ENCODE results near the gene CDR2.
"Not testable (repeated sequence)": the region's sequence is repeated elsewhere in the genome, so short reads cannot be mapped to it uniquely, and the experiment has no call there.

Gene CDR2

GRCh38 chr16:22370038-22370820 lies 4.2 kb downstream of the CDR2 start:
- DNase-seq (ENCODE audit: insufficient read length, low spot score) (no peak), FAIRE-seq (no peak)
- TF ChIP-seq, protein P1, sequence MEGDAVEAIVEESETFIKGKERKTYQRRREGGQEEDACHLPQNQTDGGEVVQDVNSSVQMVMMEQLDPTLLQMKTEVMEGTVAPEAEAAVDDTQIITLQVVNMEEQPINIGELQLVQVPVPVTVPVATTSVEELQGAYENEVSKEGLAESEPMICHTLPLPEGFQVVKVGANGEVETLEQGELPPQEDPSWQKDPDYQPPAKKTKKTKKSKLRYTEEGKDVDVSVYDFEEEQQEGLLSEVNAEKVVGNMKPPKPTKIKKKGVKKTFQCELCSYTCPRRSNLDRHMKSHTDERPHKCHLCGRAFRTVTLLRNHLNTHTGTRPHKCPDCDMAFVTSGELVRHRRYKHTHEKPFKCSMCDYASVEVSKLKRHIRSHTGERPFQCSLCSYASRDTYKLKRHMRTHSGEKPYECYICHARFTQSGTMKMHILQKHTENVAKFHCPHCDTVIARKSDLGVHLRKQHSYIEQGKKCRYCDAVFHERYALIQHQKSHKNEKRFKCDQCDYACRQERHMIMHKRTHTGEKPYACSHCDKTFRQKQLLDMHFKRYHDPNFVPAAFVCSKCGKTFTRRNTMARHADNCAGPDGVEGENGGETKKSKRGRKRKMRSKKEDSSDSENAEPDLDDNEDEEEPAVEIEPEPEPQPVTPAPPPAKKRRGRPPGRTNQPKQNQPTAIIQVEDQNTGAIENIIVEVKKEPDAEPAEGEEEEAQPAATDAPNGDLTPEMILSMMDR (IDR thresholded peaks at IDR 0.05; ENCODE audit: insufficient read depth, missing control alignments), result no peak

- TF ChIP-seq, protein P1 (IDR thresholded peaks at IDR 0.05; ENCODE audit: insufficient read depth, missing control alignments), result no peak
- no peak for FAIRE-seq
- no peak for DNase-seq (ENCODE audit: insufficient read length, low spot score)
Observed at GRCh38 chr16:22369221-22369811, 5.1 kb downstream of the CDR2 start.

- not testable (repeated sequence) for FAIRE-seq; DNase-seq (ENCODE audit: insufficient read length, low spot score)
Observed at GRCh38 chr16:22368200-22368826, 6.1 kb downstream of the CDR2 start.

- TF ChIP-seq, protein P1 (IDR thresholded peaks at IDR 0.05; ENCODE audit: insufficient read depth, missing control alignments), result no peak
- no peak for DNase-seq (ENCODE audit: insufficient read length, low spot score)
- no peak for FAIRE-seq
Observed at GRCh38 chr16:22366889-22367288, 7.5 kb downstream of the CDR2 start.

- DNase-seq (ENCODE audit: insufficient read length, low spot score) (no peak), FAIRE-seq (no peak)
- TF ChIP-seq, protein P1 (IDR thresholded peaks at IDR 0.05; ENCODE audit: insufficient read depth, missing control alignments), result no peak
Observed at GRCh38 chr16:22366371-22366770, 8.0 kb downstream of the CDR2 start.

GRCh38 chr16:22364241-22364640 lies 10.2 kb downstream of the CDR2 start:
- no peak for DNase-seq (ENCODE audit: insufficient read length, low spot score)
- FAIRE-seq, result no peak
- TF ChIP-seq, protein P1 (IDR thresholded peaks at IDR 0.05; ENCODE audit: insufficient read depth, missing control alignments), result no peak

DNA sequence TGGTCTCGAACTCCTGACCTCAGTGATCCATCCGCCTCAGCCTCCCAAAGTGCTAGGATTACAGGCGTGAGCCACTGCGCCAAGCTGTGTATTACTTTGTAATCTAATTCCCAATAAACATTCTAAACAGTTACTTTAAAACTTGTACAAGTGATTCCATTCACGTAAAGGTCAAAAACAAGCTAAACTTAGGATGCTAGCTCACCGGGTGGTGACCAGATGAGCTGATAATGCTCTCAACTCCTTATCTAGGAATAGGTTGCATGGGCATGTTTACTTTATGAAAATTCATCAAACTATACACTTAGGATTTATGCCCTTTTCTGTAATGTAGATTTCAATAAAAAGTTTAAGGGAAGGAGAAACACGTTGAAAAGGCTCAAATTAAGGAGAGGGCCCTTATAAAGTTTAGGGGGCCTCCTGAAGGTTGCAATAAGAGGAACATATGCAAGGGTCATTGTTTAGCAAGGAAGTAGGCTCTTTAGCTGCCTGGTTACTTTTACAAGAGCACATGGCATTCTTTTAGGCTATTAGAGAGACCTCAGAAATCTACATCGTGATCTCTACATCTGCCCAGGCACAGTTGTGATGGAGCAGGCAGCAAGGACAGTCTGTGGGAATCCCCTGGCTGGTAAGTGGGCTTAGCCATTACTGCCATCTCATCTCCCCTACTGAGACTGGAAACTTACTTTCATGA lies 13.3 kb downstream of the CDR2 start:
- no peak for FAIRE-seq
- TF ChIP-seq, protein P1 (IDR thresholded peaks at IDR 0.05; ENCODE audit: insufficient read depth, missing control alignments), result no peak
- no peak for DNase-seq (ENCODE audit: insufficient read length, low spot score)

Data from D721Med (cell line).